BE2C (cell line): ENCODE data around the gene CHTOP.
A peak's percentile ranks its signal among the peaks of the same experiment; 100 is the strongest.

Experiments used
- DNase-seq: peaks from one replicate; pipeline ENCODE4 v3.0.0-alpha.2; 2020
- H3K27me3 ChIP-seq: fragments of 250-450 bp; sonication (Bioruptor Pico); 2 replicates; pipeline ENCODE4 v1.5.1; 2020; ENCODE audit warnings: mild to moderate bottlenecking
- H3K36me3 ChIP-seq: fragments of 250-450 bp; sonication (Bioruptor Pico); 2 replicates; pipeline ENCODE4 v1.5.1; 2020; ENCODE audit warnings: mild to moderate bottlenecking
- H3K4me1 ChIP-seq: fragments of 250-450 bp; sonication (Bioruptor Pico); 2 replicates; pipeline ENCODE4 v1.5.1; 2020
- H3K4me3 ChIP-seq: 2 replicates; pipeline ENCODE4 v1.5.1; 2011; ENCODE audit warnings: low read depth, low read length
- H3K9me3 ChIP-seq: fragments of 250-450 bp; sonication (Bioruptor Pico); 2 replicates; pipeline ENCODE4 v1.5.1; 2020
- CTCF ChIP-seq: IDR thresholded peaks from 2 replicates; pipeline ENCODE4 v1.5.1; 2012; ENCODE audit warnings: mild to moderate bottlenecking, low read depth, low read length

CHTOP gene

GRCh38 chr1:153651771-153652170 is 17.9 kb downstream of the CHTOP start:
- no peak for TF ChIP-seq CTCF
- no peak for DNase-seq
- Histone ChIP-seq H3K9me3 (no peaks in the 10 kb centered on the region), H3K4me3 (no peak overlapping the region), H3K36me3 (peaks cover 2% of the 10 kb centered on the region), H3K4me1 (peaks cover 4% of the 10 kb centered on the region; the same call in 1 of the 2 replicates), H3K27me3 (no peaks in the 10 kb centered on the region)

GRCh38 chr1:153652805-153653500 is 19.1 kb downstream of the CHTOP start:
- H3K36me3 ChIP-seq: no peaks in the 10 kb centered on the region
- TF ChIP-seq CTCF: no peak
- no peak for DNase-seq
- H3K9me3 ChIP-seq: no peaks in the 10 kb centered on the region
- H3K4me3 ChIP-seq: no peak overlapping the region
- no peaks in the 10 kb centered on the region for H3K27me3 ChIP-seq
- peaks cover 4% of the 10 kb centered on the region; the same call in 1 of the 2 replicates for H3K4me1 ChIP-seq

GRCh38 chr1:153655333-153655732 is 21.5 kb downstream of the CHTOP start:
- DNase-seq: no peak
- no peak overlapping the region for H3K4me3 ChIP-seq
- no peaks in the 10 kb centered on the region; the same call in 1 of the 2 replicates for H3K4me1 ChIP-seq
- no peak for TF ChIP-seq CTCF
- no peaks in the 10 kb centered on the region for H3K27me3 ChIP-seq
- H3K36me3 ChIP-seq: no peaks in the 10 kb centered on the region
- H3K9me3 ChIP-seq: no peaks in the 10 kb centered on the region

GRCh38 chr1:153658400-153659174 is 24.7 kb downstream of the CHTOP start, which contains the start of gene SNAPIN:
Gene SNAPIN, plus strand, starts transcription at chr1:153658703. Its CDS starts 41 bp downstream, at chr1:153658744.
- TF ChIP-seq CTCF: peak; percentile 31
- peaks cover 29% of the 10 kb centered on the region for H3K36me3 ChIP-seq
- no peaks in the 10 kb centered on the region for H3K27me3 ChIP-seq
- no peaks in the 10 kb centered on the region for H3K9me3 ChIP-seq
- peak within 1 kb of the TSS; percentile 87 for H3K4me3 ChIP-seq
- no peaks in the 10 kb centered on the region; the same call in 1 of the 2 replicates for H3K4me1 ChIP-seq
- peak; percentile 94 for DNase-seq

- H3K36me3 ChIP-seq: peaks cover 33% of the 10 kb centered on the region
- no peaks in the 10 kb centered on the region for H3K27me3 ChIP-seq
- no peak for TF ChIP-seq CTCF
- peak overlapping the region; percentile 87 for H3K4me3 ChIP-seq
- no peaks in the 10 kb centered on the region for H3K9me3 ChIP-seq
- no peak for DNase-seq
- no peaks in the 10 kb centered on the region; the same call in 1 of the 2 replicates for H3K4me1 ChIP-seq
These were observed 25.3 kb downstream of the CHTOP start for GRCh38 chr1:153659175-153659534.

GRCh38 chr1:153659656-153660055 is 25.8 kb downstream of the CHTOP start:
- no peak for DNase-seq
- TF ChIP-seq CTCF: no peak
- H3K4me1 ChIP-seq: no peaks in the 10 kb centered on the region; the same call in 1 of the 2 replicates
- H3K4me3 ChIP-seq: peak overlapping the region; percentile 87
- no peaks in the 10 kb centered on the region for H3K27me3 ChIP-seq
- H3K36me3 ChIP-seq: peaks cover 38% of the 10 kb centered on the region
- H3K9me3 ChIP-seq: no peaks in the 10 kb centered on the region
